Measurements from ENCODE around the gene CDC27. TPM values are rescaled to one million over a fixed set of nuclear protein-coding genes. Genes with fewer than 3 reads are reported as not detected.

Gene CDC27
- total and polyA plus RNA-seq, 2 donors (not counting 1 experiment from before 2014, with no cell fraction given): 20.5 to 90.7 TPM

GRCh38 chr17:47231334-47231733 is 42.2 kb upstream of the CDC27 start:
- no peaks in the 10 kb centered on the region for H3K27me3 ChIP-seq (replicated peaks in 1 of 4; ENCODE audit: control extremely low read depth in 1 of 4, control insufficient read depth in 3 of 4, insufficient read depth in 4 of 4, low read length in 3 of 4)
- H3K27me3 Mint-ChIP-seq: no peaks in the 10 kb centered on the region
- H4K20me1 ChIP-seq (ENCODE audit: control insufficient read depth, insufficient read depth, low read length, poor library complexity, severe bottlenecking): no peaks in the 10 kb centered on the region
- H3K4me1 Mint-ChIP-seq: peaks cover 28% of the 10 kb centered on the region
- H3K9ac ChIP-seq (ENCODE audit: low read length): peak overlapping the region; percentile 54
- no peak overlapping the region for H2AFZ ChIP-seq (ENCODE audit: insufficient read depth, low read depth, low read length, poor library complexity, severe bottlenecking)
- ATAC-seq (ENCODE audit: low read depth) (no peak), DNase-seq (no peak)
- H3K4me3 Mint-ChIP-seq: peak overlapping the region; percentile 77
- H3K36me3 ChIP-seq (replicated peaks in 1 of 2; ENCODE audit: control extremely low read depth in 1 of 2, control insufficient read depth in 1 of 2, extremely low read depth in 1 of 2, insufficient read depth in 2 of 2, low read length in 1 of 2): no peaks in the 10 kb centered on the region
- H3K9me3 Mint-ChIP-seq (ENCODE audit: insufficient read depth): no peaks in the 10 kb centered on the region
- intact Hi-C loops (cut with micrococcal nuclease): no loop called here
- WGBS (ENCODE audit: insufficient coverage): 60% methylated on average over 2 of the region's 3 CpGs
- peaks cover 22 to 23% of the 10 kb centered on the region in 2 donors for H3K4me1 ChIP-seq (ENCODE audit: control insufficient read depth in 2 of 2, insufficient read depth in 2 of 2, low read length in 2 of 2)
- H3K4me3 ChIP-seq (ENCODE audit: control extremely low read depth in 1 of 5, extremely low read depth in 1 of 5, insufficient read depth in 1 of 5, low read depth in 2 of 5, low read length in 4 of 5): peak overlapping the region in 1 of 5 experiments; percentile 37
- TF ChIP-seq EZH2 (IDR thresholded peaks at IDR 0.05; ENCODE audit: borderline replicate concordance, insufficient read depth, low read depth, low read length, poor library complexity, severe bottlenecking) (no peak), CTCF (IDR thresholded peaks at IDR 0.05) (no peak)
- peak overlapping the region; percentile 72 for H3K4me2 ChIP-seq (replicated peaks; ENCODE audit: low read depth, low read length, poor library complexity, severe bottlenecking)
- peak overlapping the region; percentile 11 for H3K27ac Mint-ChIP-seq
- ChIA-PET POLR2A (interaction anchor here (0.8 kb wide), 2 partner anchors 84 to 93 kb away, joined by 3 to 5 read pairs; partner anchors contain the start of gene EFCAB13), CTCF (interaction anchor here (0.7 to 7.5 kb wide), 10 partner anchors 9 to 384 kb away, joined by 3 to 226 read pairs (median 6); partner anchors contain the start of gene EFCAB13)
- peaks cover 0 to 2% (median 0%) of the 10 kb centered on the region in 3 donors for H3K9me3 ChIP-seq (ENCODE audit: control extremely low read depth in 1 of 3, control insufficient read depth in 2 of 3, insufficient read depth in 1 of 3, low read length in 2 of 3)
- H3K27ac ChIP-seq (ENCODE audit: low read length in 2 of 2): no peak overlapping the region
- no peaks in the 10 kb centered on the region for H3K79me2 ChIP-seq (ENCODE audit: control insufficient read depth, insufficient read depth, low read length)

- ATAC-seq (ENCODE audit: low read depth) (peak; percentile 36), DNase-seq (no peak)
- H2AFZ ChIP-seq (ENCODE audit: insufficient read depth, low read depth, low read length, poor library complexity, severe bottlenecking): peak overlapping the region; percentile 7
- no peak overlapping the region for H3K27ac ChIP-seq (ENCODE audit: low read length in 2 of 2)
- H3K36me3 ChIP-seq (replicated peaks in 1 of 2; ENCODE audit: control extremely low read depth in 1 of 2, control insufficient read depth in 1 of 2, extremely low read depth in 1 of 2, insufficient read depth in 2 of 2, low read length in 1 of 2): no peaks in the 10 kb centered on the region
- CTCF ChIA-PET: interaction anchor here (0.7 to 7.5 kb wide), 17 partner anchors 10 to 384 kb away, joined by 3 to 226 read pairs (median 10); partner anchors contain the start of genes EFCAB13, ITGB3 and MYL4
- no peaks in the 10 kb centered on the region for H3K27me3 ChIP-seq (replicated peaks in 1 of 4; ENCODE audit: control extremely low read depth in 1 of 4, control insufficient read depth in 3 of 4, insufficient read depth in 4 of 4, low read length in 3 of 4)
- H3K4me2 ChIP-seq (replicated peaks; ENCODE audit: low read depth, low read length, poor library complexity, severe bottlenecking): peak overlapping the region; percentile 72
- H3K9me3 ChIP-seq (ENCODE audit: control extremely low read depth in 1 of 3, control insufficient read depth in 2 of 3, insufficient read depth in 1 of 3, low read length in 2 of 3): no peaks in the 10 kb centered on the region
- H3K4me3 ChIP-seq (ENCODE audit: control extremely low read depth in 1 of 5, extremely low read depth in 1 of 5, insufficient read depth in 1 of 5, low read depth in 2 of 5, low read length in 4 of 5): peak overlapping the region in 4 of 5 experiments; percentile 28 to 43 (median 36)
- no peaks in the 10 kb centered on the region for H4K20me1 ChIP-seq (ENCODE audit: control insufficient read depth, insufficient read depth, low read length, poor library complexity, severe bottlenecking)
- no peak overlapping the region for H3K27ac Mint-ChIP-seq
- POLR2A ChIA-PET: interaction anchor here (0.8 kb wide), 2 partner anchors 85 to 93 kb away, joined by 3 to 5 read pairs; partner anchors contain the start of gene EFCAB13
- H3K4me3 Mint-ChIP-seq: peak overlapping the region; percentile 77
- H3K27me3 Mint-ChIP-seq: no peaks in the 10 kb centered on the region
- peak overlapping the region; percentile 54 for H3K9ac ChIP-seq (ENCODE audit: low read length)
- H3K9me3 Mint-ChIP-seq (ENCODE audit: insufficient read depth): no peaks in the 10 kb centered on the region
- 29% methylated on average over 6 of the region's 10 CpGs for WGBS (ENCODE audit: insufficient coverage)
- TF ChIP-seq CTCF (IDR thresholded peaks at IDR 0.05): no peak
- no peak for TF ChIP-seq EZH2 (IDR thresholded peaks at IDR 0.05; ENCODE audit: borderline replicate concordance, insufficient read depth, low read depth, low read length, poor library complexity, severe bottlenecking)
- peaks cover 28% of the 10 kb centered on the region for H3K4me1 Mint-ChIP-seq
- H3K4me1 ChIP-seq (ENCODE audit: control insufficient read depth in 2 of 2, insufficient read depth in 2 of 2, low read length in 2 of 2): peaks cover 22 to 23% of the 10 kb centered on the region in 2 donors
- no peaks in the 10 kb centered on the region for H3K79me2 ChIP-seq (ENCODE audit: control insufficient read depth, insufficient read depth, low read length)
- intact Hi-C loops (cut with micrococcal nuclease): loop anchor here (1.0 kb wide), 1 partner anchor 384 kb away; no protein-coding TSS in a partner anchor
Observed at GRCh38 chr17:47230864-47231263, 41.8 kb upstream of the CDC27 start.

Data from B cell (primary cell).